Fibroblast of mammary gland (primary cell): Measurements from ENCODE around the gene AP4S1.
A peak's percentile ranks its signal among the peaks of the same experiment; 100 is the strongest.

Source experiments
- DNase-seq: peaks from one replicate; pipeline ENCODE4 v3.0.0-alpha.2; 2010; ENCODE audit warnings: low read depth
- H3K4me3 ChIP-seq: 2 replicates; pipeline ENCODE4 v1.5.1; 2011; ENCODE audit warnings: low read depth, mild to moderate bottlenecking, low read length, moderate library complexity; ENCODE audit not compliant: control insufficient read depth
- CTCF ChIP-seq: conservative IDR thresholded peaks from 2 replicates; pipeline ENCODE4 v1.5.1; 2011; ENCODE audit warnings: low read depth, low read length, inconsistent platforms; ENCODE audit not compliant: control insufficient read depth, insufficient read depth

The AP4S1 gene

GRCh38 chr14:30985796-30986195 lies 39.7 kb upstream of the AP4S1 start:
- TF ChIP-seq CTCF: no peak
- H3K4me3 ChIP-seq: no peak overlapping the region

GRCh38 chr14:30988509-30988908 lies 36.9 kb upstream of the AP4S1 start:
- peak; percentile 20 for DNase-seq
- no peak overlapping the region for H3K4me3 ChIP-seq
- TF ChIP-seq CTCF: no peak

More at GRCh38 chr14:30985796-30986195, 39.7 kb upstream of the AP4S1 start:
- no peak for DNase-seq

GRCh38 chr14:30990770-30991169 lies 34.7 kb upstream of the AP4S1 start:
- no peak for TF ChIP-seq CTCF
- peak; percentile 56 for DNase-seq
- no peak overlapping the region for H3K4me3 ChIP-seq

GRCh38 chr14:30991408-30991807 lies 34.0 kb upstream of the AP4S1 start:
- no peak for TF ChIP-seq CTCF
- no peak for DNase-seq
- H3K4me3 ChIP-seq: no peak overlapping the region

GRCh38 chr14:30993071-30993470 lies 32.4 kb upstream of the AP4S1 start:
- DNase-seq: no peak
- TF ChIP-seq CTCF: no peak
- H3K4me3 ChIP-seq: no peak overlapping the region

GRCh38 chr14:30994681-30995620 lies 30.5 kb upstream of the AP4S1 start:
- no peak overlapping the region for H3K4me3 ChIP-seq
- no peak for TF ChIP-seq CTCF
- peak; percentile 41 for DNase-seq
